ENCODE data around the gene MSANTD3.

GRCh38 chr9:100449420-100449819 lies 22.5 kb downstream of the MSANTD3 start:
- no peak for TF ChIP-seq YY1 (IDR thresholded peaks at IDR 0.05; ENCODE audit: low read depth)
- no peak for TF ChIP-seq CEBPB (IDR thresholded peaks at IDR 0.05)
- no peak for TF ChIP-seq MAX (IDR thresholded peaks at IDR 0.05)
- TF ChIP-seq RAD21 (IDR thresholded peaks at IDR 0.05; ENCODE audit: low read depth): no peak
- TF ChIP-seq CREB1 (IDR thresholded peaks at IDR 0.05; ENCODE audit: low read depth): no peak
- TF ChIP-seq TCF12 (IDR thresholded peaks at IDR 0.05; ENCODE audit: low read depth): no peak
- TF ChIP-seq EGR1 (IDR thresholded peaks at IDR 0.05): no peak

Data from Ishikawa (cell line).